Stimulated activated naive CD8-positive, alpha-beta T cell treated with anti-CD3 and anti-CD28 coated beads, Interleukin-15, Interleukin-2, amounts not matched to agents 100 ng/mL and 50 ng/mL, for 24 hours (primary cell): ENCODE results near the gene CNTN5.

ENCODE experiments used
- H3K27ac Mint-ChIP-seq: one replicate; pipeline ENCODE4 v1.8.0; 2021; ENCODE audit warnings: mild to moderate bottlenecking, mixed read lengths
- H3K27me3 Mint-ChIP-seq: one replicate; pipeline ENCODE4 v1.8.0; 2021; ENCODE audit warnings: mixed read lengths
- H3K36me3 Mint-ChIP-seq: one replicate; pipeline ENCODE4 v1.8.0; 2021; ENCODE audit warnings: low read depth, mixed read lengths
- H3K4me1 Mint-ChIP-seq: one replicate; pipeline ENCODE4 v1.8.0; 2021; ENCODE audit warnings: low read depth, mixed read lengths
- H3K4me3 Mint-ChIP-seq: one replicate; pipeline ENCODE4 v1.8.0; 2021; ENCODE audit warnings: mild to moderate bottlenecking, mixed read lengths
- H3K9me3 Mint-ChIP-seq: one replicate; pipeline ENCODE4 v1.8.0; 2021; ENCODE audit warnings: mixed read lengths

Gene CNTN5

DNA sequence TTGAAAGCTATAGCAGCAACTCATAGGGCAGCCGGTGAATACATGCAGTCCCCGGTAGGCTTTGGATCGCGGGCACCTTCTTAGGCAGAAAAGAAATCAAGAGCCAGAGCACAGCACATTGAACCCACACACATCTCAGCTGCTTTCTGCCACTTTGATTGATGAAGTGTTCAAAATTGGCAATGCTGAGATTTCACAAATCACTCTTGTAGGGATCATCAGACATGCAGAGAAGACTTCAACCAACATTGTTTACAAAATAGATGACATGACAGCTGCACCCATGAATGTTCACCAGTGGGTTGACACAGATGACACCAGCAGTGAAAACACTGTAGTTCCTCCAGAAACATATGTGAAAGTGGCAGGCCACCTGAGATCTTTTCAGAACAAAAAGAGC is 1316.1 kb downstream of the CNTN5 start:
- peaks cover 14% of the 10 kb centered on the region for H3K9me3 Mint-ChIP-seq
- H3K4me3 Mint-ChIP-seq, result no peak overlapping the region
- H3K36me3 Mint-ChIP-seq, result no peaks in the 10 kb centered on the region
- H3K4me1 Mint-ChIP-seq, result no peaks in the 10 kb centered on the region
- no peak overlapping the region for H3K27ac Mint-ChIP-seq
- H3K27me3 Mint-ChIP-seq, result no peaks in the 10 kb centered on the region

DNA sequence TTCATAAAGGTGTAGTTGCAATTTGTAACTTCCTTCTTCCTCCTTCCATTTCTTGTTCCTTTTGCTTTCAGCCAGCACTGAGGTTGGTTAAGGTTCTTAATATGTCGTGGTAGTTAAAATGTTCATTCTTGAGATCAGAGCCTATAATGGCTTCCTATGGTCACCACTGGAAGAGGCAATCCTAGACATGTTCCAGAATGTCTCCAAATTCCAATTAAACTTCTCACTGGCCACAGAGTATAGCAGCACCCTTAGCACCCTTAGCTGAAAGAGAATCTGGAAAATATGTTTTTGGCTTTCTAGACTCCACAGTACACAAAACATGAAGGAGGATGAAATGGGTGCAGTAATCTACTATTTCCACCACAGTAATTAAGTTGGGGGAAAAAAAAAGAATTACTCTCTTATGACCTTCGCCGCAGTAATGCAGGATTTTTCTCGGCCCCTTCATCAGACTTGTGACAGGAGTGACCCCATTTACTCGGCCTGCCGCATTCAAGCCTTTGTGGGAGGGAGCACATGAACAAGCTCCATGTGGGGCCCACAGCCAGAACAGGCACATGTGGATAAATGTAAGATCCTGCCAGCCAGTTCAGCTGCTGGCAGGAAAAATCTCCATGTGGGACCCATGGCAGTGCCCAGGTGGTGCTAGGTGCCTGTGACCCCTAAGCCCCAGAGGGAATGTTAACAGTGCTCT is 1317.5 kb downstream of the CNTN5 start:
- Mint-ChIP-seq H3K27me3 (no peaks in the 10 kb centered on the region), H3K27ac (no peak overlapping the region), H3K9me3 (peaks cover 14% of the 10 kb centered on the region), H3K36me3 (no peaks in the 10 kb centered on the region), H3K4me3 (no peak overlapping the region), H3K4me1 (no peaks in the 10 kb centered on the region)

DNA sequence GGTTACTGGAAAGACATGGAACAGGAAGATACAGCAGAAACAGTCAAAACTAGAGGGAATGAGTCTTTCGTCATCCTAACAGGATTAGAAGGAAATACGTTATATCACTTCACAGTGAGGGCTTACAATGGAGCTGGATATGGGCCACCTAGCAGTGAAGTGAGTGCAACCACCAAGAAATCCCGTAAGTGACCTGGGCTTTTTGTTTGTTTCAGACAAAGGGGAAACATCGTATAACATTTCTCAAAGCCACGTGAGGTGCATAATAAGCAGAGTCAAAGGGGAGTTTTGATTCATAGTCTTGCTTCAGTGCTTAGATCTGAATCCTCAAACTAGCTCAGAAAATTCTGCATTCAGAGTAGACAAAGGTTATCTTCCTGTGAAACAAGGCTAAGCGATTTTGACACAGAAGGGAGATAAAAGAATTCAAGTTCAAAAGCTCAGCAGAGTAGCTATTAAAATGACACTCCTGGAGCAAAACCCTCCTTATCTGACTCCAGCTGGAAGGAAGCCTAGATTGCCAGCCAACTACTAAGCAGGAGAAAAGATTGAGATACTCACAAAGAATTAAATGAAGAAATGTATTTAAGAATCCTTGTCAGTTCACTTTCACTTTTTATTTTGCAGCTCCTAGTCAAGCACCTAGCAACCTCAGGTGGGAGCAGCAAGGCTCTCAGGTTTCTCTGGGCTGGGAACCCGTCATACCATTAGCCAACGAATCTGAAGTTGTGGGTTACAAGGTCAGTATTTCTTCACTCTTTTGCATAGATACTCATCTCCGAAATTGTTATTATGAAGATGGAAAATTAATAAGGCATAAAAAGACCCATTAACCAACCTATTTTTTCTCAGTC is 1319.9 kb downstream of the CNTN5 start:
- no peak overlapping the region for H3K4me3 Mint-ChIP-seq
- no peaks in the 10 kb centered on the region for H3K27me3 Mint-ChIP-seq
- H3K9me3 Mint-ChIP-seq, result peaks cover 8% of the 10 kb centered on the region
- no peaks in the 10 kb centered on the region for H3K36me3 Mint-ChIP-seq
- H3K4me1 Mint-ChIP-seq, result no peaks in the 10 kb centered on the region
- no peak overlapping the region for H3K27ac Mint-ChIP-seq

DNA sequence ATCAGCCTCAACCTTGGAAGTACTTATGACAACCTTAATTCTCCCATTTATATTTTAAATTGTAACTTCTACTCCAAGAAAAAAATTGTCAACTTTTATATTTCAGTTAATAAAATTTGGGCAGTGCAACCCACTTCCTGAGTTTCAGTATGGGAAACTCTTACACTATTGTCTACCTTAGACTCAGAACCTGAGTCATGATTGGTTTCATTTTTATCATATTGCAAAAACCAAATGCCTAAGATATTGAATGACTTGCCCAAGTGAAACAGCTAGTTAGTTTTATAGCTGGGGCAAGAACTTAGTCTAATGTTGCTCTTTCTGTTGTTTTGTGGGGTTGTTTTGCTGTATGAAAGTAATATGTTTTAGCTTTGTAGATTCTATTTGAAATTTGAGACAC is 1332.3 kb downstream of the CNTN5 start:
- H3K4me3 Mint-ChIP-seq, result no peak overlapping the region
- H3K36me3 Mint-ChIP-seq, result no peaks in the 10 kb centered on the region
- peaks cover 16% of the 10 kb centered on the region for H3K9me3 Mint-ChIP-seq
- no peak overlapping the region for H3K27ac Mint-ChIP-seq
- H3K27me3 Mint-ChIP-seq, result no peaks in the 10 kb centered on the region
- H3K4me1 Mint-ChIP-seq, result no peaks in the 10 kb centered on the region

DNA sequence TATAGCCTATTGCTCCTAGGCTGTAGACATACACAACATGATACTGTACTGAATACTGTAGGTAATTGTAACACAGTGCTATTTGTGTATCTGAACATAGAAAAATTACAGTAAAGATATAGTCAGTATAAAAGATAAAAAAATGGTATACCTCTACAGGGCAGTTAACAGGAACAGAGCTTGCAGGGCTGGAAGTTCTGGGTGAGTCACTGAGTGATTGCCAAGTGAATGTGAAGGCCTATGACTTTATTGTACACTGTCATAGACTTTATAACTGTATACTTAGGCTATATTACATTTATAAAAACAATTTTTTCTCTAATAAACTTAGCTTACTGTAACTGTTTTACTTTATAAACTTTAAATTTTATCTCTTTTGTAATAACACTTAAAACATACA is 1334.0 kb downstream of the CNTN5 start:
- H3K4me3 Mint-ChIP-seq, result no peak overlapping the region
- H3K27ac Mint-ChIP-seq, result no peak overlapping the region
- H3K4me1 Mint-ChIP-seq, result no peaks in the 10 kb centered on the region
- no peaks in the 10 kb centered on the region for H3K36me3 Mint-ChIP-seq
- H3K9me3 Mint-ChIP-seq, result peaks cover 18% of the 10 kb centered on the region
- H3K27me3 Mint-ChIP-seq, result no peaks in the 10 kb centered on the region

DNA sequence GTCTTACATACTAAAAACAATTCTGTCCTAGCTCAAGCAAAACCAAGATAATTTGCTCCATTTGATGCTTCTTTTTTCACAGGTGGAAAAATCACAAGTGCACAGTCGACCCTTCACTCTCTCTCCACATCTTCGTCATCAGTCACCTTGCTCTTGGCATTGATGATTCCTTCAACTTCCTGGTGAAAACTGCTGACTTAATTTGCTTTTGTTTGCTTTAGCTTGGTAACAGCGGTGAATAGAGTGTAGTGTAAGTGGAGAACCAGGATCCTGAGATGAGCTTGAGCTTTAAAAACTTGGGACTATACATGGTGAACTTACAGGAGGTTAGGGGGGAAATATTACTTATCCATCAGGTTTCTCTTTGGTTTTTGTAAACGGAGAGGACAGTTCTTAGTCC is 1335.3 kb downstream of the CNTN5 start:
- H3K4me1 Mint-ChIP-seq, result no peaks in the 10 kb centered on the region
- peaks cover 14% of the 10 kb centered on the region for H3K9me3 Mint-ChIP-seq
- no peak overlapping the region for H3K4me3 Mint-ChIP-seq
- H3K27me3 Mint-ChIP-seq, result no peaks in the 10 kb centered on the region
- no peaks in the 10 kb centered on the region for H3K36me3 Mint-ChIP-seq
- H3K27ac Mint-ChIP-seq, result no peak overlapping the region

DNA sequence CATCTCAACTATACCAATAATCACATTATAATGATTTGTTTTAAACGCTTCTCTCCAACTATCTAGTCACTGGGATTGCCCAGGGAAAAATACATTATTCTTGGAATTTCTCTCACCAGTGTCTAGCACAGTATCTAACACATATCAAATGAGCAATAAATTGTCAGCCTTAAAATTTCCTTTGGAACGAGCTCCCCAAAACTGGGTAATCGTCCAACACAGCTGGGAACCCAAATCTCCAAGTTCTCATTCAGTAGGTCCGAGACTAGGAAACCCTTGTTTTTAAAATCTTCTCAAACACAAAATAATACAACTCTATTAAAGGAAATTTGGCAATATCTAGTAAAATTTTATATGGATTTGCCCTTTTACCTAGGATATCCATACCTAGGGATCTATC is 1338.5 kb downstream of the CNTN5 start:
- H3K27me3 Mint-ChIP-seq, result no peaks in the 10 kb centered on the region

DNA sequence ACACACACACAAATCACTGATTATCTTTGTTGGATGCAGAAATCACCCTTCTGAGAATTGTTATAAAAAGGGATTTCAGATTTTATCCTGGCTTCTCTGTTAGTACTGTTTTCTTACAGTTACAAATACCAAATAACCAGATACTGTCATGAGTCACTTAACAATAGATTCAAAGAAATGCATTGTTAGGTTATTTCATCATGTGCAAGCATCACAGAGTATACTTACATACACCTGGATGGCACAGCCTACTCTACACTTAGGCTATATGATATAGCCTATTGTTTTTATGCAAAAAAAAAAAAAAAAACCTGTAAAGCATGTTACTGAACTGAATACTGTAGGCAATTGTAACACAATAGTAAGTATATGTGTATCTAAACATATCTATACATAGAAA is 1347.1 kb downstream of the CNTN5 start:
- Mint-ChIP-seq H3K9me3 (peaks cover 13% of the 10 kb centered on the region), H3K27ac (no peak overlapping the region), H3K36me3 (no peaks in the 10 kb centered on the region), H3K4me3 (no peak overlapping the region), H3K4me1 (no peaks in the 10 kb centered on the region), H3K27me3 (no peaks in the 10 kb centered on the region)

More for the DNA sequence above, 1338.5 kb downstream of the CNTN5 start:
- Mint-ChIP-seq H3K4me1 (no peaks in the 10 kb centered on the region), H3K9me3 (peaks cover 29% of the 10 kb centered on the region), H3K36me3 (no peaks in the 10 kb centered on the region), H3K27ac (no peak overlapping the region), H3K4me3 (no peak overlapping the region)

DNA sequence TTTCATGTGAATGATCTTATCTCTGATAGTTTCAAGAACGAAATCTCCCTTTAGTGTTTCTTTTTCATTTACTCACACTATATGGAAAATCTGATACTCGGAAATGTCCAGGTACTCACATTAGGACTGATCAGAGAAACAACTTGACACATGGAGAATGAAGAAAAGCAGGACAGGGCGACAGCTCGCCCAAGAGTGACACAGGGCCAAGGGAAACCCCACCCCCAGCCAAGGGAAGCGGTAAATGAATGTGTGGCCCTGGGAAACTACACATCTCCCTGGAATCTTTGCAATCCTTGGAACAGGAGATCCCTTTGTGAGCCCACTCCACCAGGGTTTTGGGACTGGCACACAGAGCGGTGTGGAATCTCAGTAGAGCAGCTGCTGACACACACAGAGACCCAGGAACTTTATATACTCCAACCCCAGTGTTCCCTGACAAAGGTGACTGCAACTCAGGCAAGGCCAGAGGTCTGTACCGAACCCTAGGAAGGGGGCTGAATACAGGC is 1362.7 kb downstream of the CNTN5 start:
- no peaks in the 10 kb centered on the region for H3K27me3 Mint-ChIP-seq
- H3K9me3 Mint-ChIP-seq, result peaks cover 24% of the 10 kb centered on the region
- H3K4me3 Mint-ChIP-seq, result no peak overlapping the region
- H3K27ac Mint-ChIP-seq, result no peak overlapping the region
- H3K36me3 Mint-ChIP-seq, result no peaks in the 10 kb centered on the region
- H3K4me1 Mint-ChIP-seq, result no peaks in the 10 kb centered on the region

DNA sequence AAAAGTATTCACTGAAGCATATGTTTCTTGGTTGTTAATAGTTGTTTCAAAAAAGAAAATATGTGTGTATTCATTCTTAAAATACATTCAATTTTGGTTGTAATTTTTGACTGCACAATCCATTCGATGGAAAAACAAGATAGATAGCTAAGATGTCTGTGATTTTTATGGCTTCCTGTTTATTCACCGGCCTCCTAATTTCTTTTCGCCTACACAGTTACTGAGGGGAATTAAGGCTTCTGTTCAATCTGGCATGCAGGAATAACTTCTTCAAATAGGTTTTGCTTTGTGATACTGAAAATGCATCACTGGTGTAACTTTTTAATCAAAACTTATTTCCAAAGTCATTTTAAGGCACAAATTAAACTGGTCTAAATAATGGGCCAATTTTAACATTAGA is 1375.5 kb downstream of the CNTN5 start:
- H3K4me1 Mint-ChIP-seq, result no peaks in the 10 kb centered on the region
- H3K27ac Mint-ChIP-seq, result no peak overlapping the region
- H3K4me3 Mint-ChIP-seq, result no peak overlapping the region
- peaks cover 16% of the 10 kb centered on the region for H3K9me3 Mint-ChIP-seq
- no peaks in the 10 kb centered on the region for H3K27me3 Mint-ChIP-seq
- H3K36me3 Mint-ChIP-seq, result no peaks in the 10 kb centered on the region

DNA sequence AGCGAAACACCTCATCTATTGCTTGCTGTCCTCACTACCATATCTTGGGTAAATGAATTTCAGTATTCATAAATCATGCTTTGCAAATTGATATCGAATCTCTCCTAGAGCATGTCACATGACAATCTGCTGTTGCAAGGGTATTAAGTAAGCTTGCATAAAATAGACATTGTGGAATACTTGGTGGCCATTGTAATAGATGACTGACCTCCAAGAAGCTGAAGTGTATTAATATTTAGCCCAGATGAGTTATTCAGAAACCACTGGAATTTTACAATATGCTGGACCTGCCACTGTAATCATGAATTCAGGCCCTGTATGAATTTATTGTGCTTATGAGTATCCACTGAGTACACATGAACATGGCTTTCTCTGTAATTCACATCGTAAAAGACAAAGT is 1376.7 kb downstream of the CNTN5 start:
- Mint-ChIP-seq H3K9me3 (peaks cover 20% of the 10 kb centered on the region), H3K4me1 (no peaks in the 10 kb centered on the region), H3K27ac (no peak overlapping the region), H3K27me3 (no peaks in the 10 kb centered on the region), H3K36me3 (no peaks in the 10 kb centered on the region), H3K4me3 (no peak overlapping the region)

DNA sequence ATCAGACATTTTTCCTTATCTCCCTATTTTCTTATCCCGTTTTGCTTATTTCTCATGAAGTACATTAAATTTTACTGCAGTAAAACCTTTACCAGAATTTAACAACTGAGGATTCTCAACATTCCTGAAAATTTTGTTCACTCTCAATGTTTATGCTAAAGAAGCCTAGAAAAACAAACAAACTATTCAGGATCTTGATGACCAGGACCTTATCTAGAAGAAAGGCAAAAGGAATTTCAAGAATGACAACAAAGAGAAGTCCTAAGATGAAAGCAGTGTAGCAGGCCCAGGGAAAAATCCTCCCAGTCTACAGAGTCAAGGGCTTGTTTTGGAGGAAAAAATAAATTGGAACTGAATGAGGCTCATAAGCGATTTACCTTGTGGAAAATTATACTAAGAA is 1383.1 kb downstream of the CNTN5 start:
- H3K4me1 Mint-ChIP-seq, result no peaks in the 10 kb centered on the region
- H3K27ac Mint-ChIP-seq, result no peak overlapping the region
- H3K27me3 Mint-ChIP-seq, result no peaks in the 10 kb centered on the region
- H3K4me3 Mint-ChIP-seq, result no peak overlapping the region
- peaks cover 14% of the 10 kb centered on the region for H3K9me3 Mint-ChIP-seq
- H3K36me3 Mint-ChIP-seq, result peaks cover 3% of the 10 kb centered on the region

DNA sequence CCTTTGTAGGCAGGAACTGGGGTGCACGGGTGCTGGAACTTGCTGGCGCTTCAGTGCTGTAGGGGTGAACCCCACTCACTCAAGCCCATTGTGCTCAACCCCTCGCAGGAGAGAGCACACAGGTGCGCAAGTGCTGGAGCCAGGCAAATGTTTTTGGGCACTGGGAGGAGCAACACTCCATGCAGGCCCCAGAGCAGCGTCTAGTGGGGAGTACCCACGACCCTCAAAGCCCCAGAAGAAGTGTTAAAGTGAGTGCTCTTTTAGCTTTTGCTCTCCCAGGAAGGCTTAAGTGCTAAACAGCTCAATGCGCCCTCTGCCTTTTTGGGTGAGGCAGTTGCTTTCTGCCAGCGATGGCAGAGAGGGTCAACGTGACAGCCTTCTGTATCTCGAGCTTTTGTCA is 1384.2 kb downstream of the CNTN5 start:
- Mint-ChIP-seq H3K36me3 (peaks cover 4% of the 10 kb centered on the region), H3K27me3 (no peaks in the 10 kb centered on the region), H3K9me3 (peaks cover 16% of the 10 kb centered on the region), H3K4me3 (no peak overlapping the region), H3K27ac (no peak overlapping the region), H3K4me1 (no peaks in the 10 kb centered on the region)
